IMR-90 (cell line): Measurements from ENCODE around the gene ARRDC5. TPM values are rescaled to one million over a fixed set of nuclear protein-coding genes. Genes with fewer than 3 reads are reported as not detected.

Experiments used
- microRNA-seq, 2 experiments: library from miRNA; stranded (forward) in 1 of 2; unstranded in 1 of 2; fragments of 10-50 nt in 1 of 2; fragments of <30 nt in 1 of 2; gene quantifications in 1 of 2; microRNA quantifications in 1 of 2; one replicate each; pipeline versions ENCODE3 to v1.1.0; 2013 to 2020; ENCODE audit not compliant: insufficient read depth in 1 of 2, insufficient read length in 1 of 2, unreplicated experiment in 1 of 2
- polyA plus RNA-seq, 3 experiments: library from polyadenylated mRNA; depleted of rRNA; stranded (reverse); fragments of >200 nt; gene quantifications; 2 replicates each; pipeline ENCODE4 v1.2.3, GENCODE V29; 2012; ENCODE audit warnings: low replicate concordance in 1 of 3
- small RNA-seq, 5 experiments: library from RNA; depleted of rRNA; stranded (forward); fragments of <200 nt; gene quantifications; one replicate each; pipeline ENCODE3, GENCODE V24; 2012
- total RNA-seq: library from RNA; depleted of rRNA; stranded (reverse); fragments of >200 nt; gene quantifications from 2 replicates; pipeline ENCODE4 v1.2.3, GENCODE V29; 2012; rRNA removed

Gene ARRDC5
- total and polyA plus RNA-seq, 2 of the 4 experiments (the other 2 are of a cell fraction) = not detected

Small RNA genes within 50 kb of the gene (microRNA-seq; reads per million reads assigned to microRNA genes)
- 0.73 to 2.1 reads per million in 2 experiments for gene MIR4747

Small RNA genes within 50 kb of the gene (small RNA-seq; reads per million reads assigned to genes)
- gene MIR4747 = 0 reads per million in 5 experiments

Other genes with a start within 250 kb of the ARRDC5 start
- 160 and 203 TPM in 2 replicates for gene MYDGF, start 232.6 kb downstream of the ARRDC5 start, total RNA-seq
- 310 and 381 TPM in 2 replicates for gene MYDGF, start 232.6 kb downstream of the ARRDC5 start, polyA plus RNA-seq (2012; rRNA removed)
- gene DPP9, start 179.1 kb downstream of the ARRDC5 start, total RNA-seq = 12.2 and 12.4 TPM in 2 replicates
- gene DPP9, start 179.1 kb downstream of the ARRDC5 start, polyA plus RNA-seq (2012; rRNA removed) = 33.0 and 37.3 TPM in 2 replicates
- 8.6 and 8.8 TPM in 2 replicates for gene FEM1A, start 111.2 kb downstream of the ARRDC5 start, total RNA-seq
- gene FEM1A, start 111.2 kb downstream of the ARRDC5 start, polyA plus RNA-seq (2012; rRNA removed) = 5.3 and 5.8 TPM in 2 replicates
- 0.90 and 1.1 TPM in 2 replicates for gene TICAM1, start 71.2 kb downstream of the ARRDC5 start, total RNA-seq
- 9.2 and 10.9 TPM in 2 replicates for gene TICAM1, start 71.2 kb downstream of the ARRDC5 start, polyA plus RNA-seq (2012; rRNA removed)
- 246 and 289 TPM in 2 replicates for gene PLIN3, start 35.2 kb downstream of the ARRDC5 start, total RNA-seq
- gene PLIN3, start 35.2 kb downstream of the ARRDC5 start, polyA plus RNA-seq (2012; rRNA removed) = 147 and 170 TPM in 2 replicates
- gene UHRF1, start 6.6 kb upstream of the ARRDC5 start, total RNA-seq = 57.4 and 70.3 TPM in 2 replicates
- gene UHRF1, start 6.6 kb upstream of the ARRDC5 start, polyA plus RNA-seq (2012; rRNA removed) = 47.4 and 49.2 TPM in 2 replicates
- 5.0 TPM in 2 replicates for gene KDM4B, start 66.2 kb upstream of the ARRDC5 start, total RNA-seq
- 17.9 and 20.8 TPM in 2 replicates for gene KDM4B, start 66.2 kb upstream of the ARRDC5 start, polyA plus RNA-seq (2012; rRNA removed)